Esophagus squamous epithelium (tissue), 5 donors: ENCODE data around the gene MVB12B. TPM values are rescaled to one million over a fixed set of nuclear protein-coding genes. Genes with fewer than 3 reads are reported as not detected.

Source experiments
- DNase-seq: peaks from one replicate; lab custom pipeline; 2025; lab: John Stamatoyannopoulos, UW
- H3K27ac ChIP-seq, 4 donors: fragments of 200-600 bp; sonication (generic); one replicate each; pipeline ENCODE4 v1.5.1; 2016 to 2019; ENCODE audit warnings: mild to moderate bottlenecking in 1 of 4
- H3K27me3 ChIP-seq, 4 donors: fragments of 200-600 bp; sonication (generic); 1 replicate in 3 of 4; 2 replicates in 1 of 4; pipeline versions ENCODE4 v1.5.1 to v1.6.0; 2017 to 2021; ENCODE audit warnings: antibody characterized with exemption in 1 of 4
- H3K36me3 ChIP-seq, 3 donors: fragments of 200-600 bp; sonication (generic); one replicate each; pipeline ENCODE4 v1.5.1; 2016 to 2019
- H3K4me1 ChIP-seq, 3 donors: fragments of 200-600 bp; sonication (generic); one replicate each; pipeline ENCODE4 v1.5.1; 2017 to 2019
- H3K4me3 ChIP-seq, 4 donors: fragments of 200-600 bp; sonication (generic); 1 replicate in 3 of 4; 2 replicates in 1 of 4; pipeline ENCODE4 v1.5.1; 2016 to 2019; ENCODE audit warnings: mild to moderate bottlenecking in 2 of 4, moderate library complexity in 1 of 4
- H3K9me3 ChIP-seq, 3 donors: fragments of 200-600 bp; sonication (generic); one replicate each; pipeline ENCODE4 v1.5.1; 2016 to 2019
- CTCF ChIP-seq, 6 experiments: fragments of 450-650 bp in 4 of 6; fragments of 200-600 bp in 2 of 6; sonication (generic) in 2 of 6; IDR thresholded peaks; one replicate each; pipeline ENCODE4 v1.5.1; 2016 to 2019; ENCODE audit warnings: antibody characterized with exemption in 6 of 6, mild to moderate bottlenecking in 4 of 6, moderate library complexity in 4 of 6
- POLR2A ChIP-seq, 4 donors: fragments of 450-650 bp; IDR thresholded peaks; one replicate each; pipeline ENCODE4 v1.6.1; 2017; ENCODE audit warnings: antibody characterized with exemption in 4 of 4, mild to moderate bottlenecking in 4 of 4, moderate library complexity in 3 of 4
- WGBS, 2 donors: methylation state at CpG; one replicate each; pipeline ENCODE4 v1.1.5; 2018; 5-methylcytosine and 5-hydroxymethylcytosine counted together
- intact Hi-C: fragments of 100-400 bp; cut with DNase I; formaldehyde crosslinking; loops from one replicate; pipeline ENCODE4 v1.15.0; 2022
- total RNA-seq, 4 donors: library from RNA; depleted of rRNA; stranded (reverse); fragments of >200 nt; gene quantifications; one replicate each; pipeline ENCODE4 v1.1.0, GENCODE V29; 2016
- donor health status: DM: yes; HTN: yes; CAD: no.

Gene MVB12B
- total RNA-seq, 4 donors from 2014 or later: 3.2 to 13.2 (median 5.3) TPM

- Histone ChIP-seq H3K27ac (no peak overlapping the region), H3K27me3 (no peaks in the 10 kb centered on the region), H3K36me3 (peaks cover 0 to 9% (median 0%) of the 10 kb centered on the region in 3 donors), H3K4me3 (no peak overlapping the region), H3K9me3 (no peaks in the 10 kb centered on the region), H3K4me1 (peaks cover 0 to 15% (median 0%) of the 10 kb centered on the region in 3 donors)
- TF ChIP-seq POLR2A (IDR thresholded peaks at IDR 0.05): no peak
- no peak for TF ChIP-seq CTCF (IDR thresholded peaks at IDR 0.05)
- no peak for DNase-seq
- intact Hi-C loops: no loop called here
- WGBS, 2 donors: 93 to 97% methylated on average over 2 of the region's 2 CpGs
Observed at GRCh38 chr9:126437701-126438100, 111.1 kb downstream of the MVB12B start.

- intact Hi-C loops: no loop called here
- no peak for DNase-seq
Observed at GRCh38 chr9:126438741-126439401, 112.2 kb downstream of the MVB12B start.

GRCh38 chr9:126439402-126439765 lies 112.8 kb downstream of the MVB12B start:
- H3K4me1 ChIP-seq: peaks cover 0 to 15% (median 0%) of the 10 kb centered on the region in 3 donors
- TF ChIP-seq POLR2A (IDR thresholded peaks at IDR 0.05) (no peak), CTCF (IDR thresholded peaks at IDR 0.05) (no peak)
- no peaks in the 10 kb centered on the region for H3K9me3 ChIP-seq
- no peaks in the 10 kb centered on the region for H3K27me3 ChIP-seq
- intact Hi-C loops: no loop called here
- 53 to 62% methylated on average over 5 of the region's 5 CpGs for WGBS, 2 donors
- H3K27ac ChIP-seq: peak overlapping the region in 1 of 4 donors; percentile 51
- peaks cover 0 to 3% (median 0%) of the 10 kb centered on the region in 3 donors for H3K36me3 ChIP-seq
- no peak overlapping the region for H3K4me3 ChIP-seq
- no peak for DNase-seq

More at GRCh38 chr9:126438741-126439401, 112.2 kb downstream of the MVB12B start:
- 78 to 90% methylated on average over 9 to 11 of the region's 13 CpGs for WGBS, 2 donors
- H3K9me3 ChIP-seq: no peaks in the 10 kb centered on the region
- H3K36me3 ChIP-seq: peaks cover 0 to 3% (median 0%) of the 10 kb centered on the region in 3 donors
- H3K4me1 ChIP-seq: peaks cover 0 to 15% (median 0%) of the 10 kb centered on the region in 3 donors
- peak overlapping the region in 1 of 4 donors; percentile 51 for H3K27ac ChIP-seq
- TF ChIP-seq CTCF (IDR thresholded peaks at IDR 0.05): no peak
- TF ChIP-seq POLR2A (IDR thresholded peaks at IDR 0.05): no peak
- H3K4me3 ChIP-seq: no peak overlapping the region
- no peaks in the 10 kb centered on the region for H3K27me3 ChIP-seq

GRCh38 chr9:126439883-126440653 lies 113.4 kb downstream of the MVB12B start:
- DNase-seq: no peak
- intact Hi-C loops: no loop called here
- H3K36me3 ChIP-seq: peaks cover 0 to 3% (median 0%) of the 10 kb centered on the region in 3 donors
- H3K27ac ChIP-seq: peak overlapping the region in 1 of 4 donors; percentile 45
- H3K4me3 ChIP-seq: no peak overlapping the region
- H3K27me3 ChIP-seq: no peaks in the 10 kb centered on the region
- TF ChIP-seq CTCF (IDR thresholded peaks at IDR 0.05) (no peak), POLR2A (IDR thresholded peaks at IDR 0.05) (no peak)
- H3K9me3 ChIP-seq: no peaks in the 10 kb centered on the region
- H3K4me1 ChIP-seq: peaks cover 0 to 15% (median 0%) of the 10 kb centered on the region in 3 donors
- WGBS, 2 donors: 74 to 79% methylated on average over 14 to 16 of the region's 16 CpGs

GRCh38 chr9:126440940-126441339 lies 114.3 kb downstream of the MVB12B start:
- intact Hi-C loops: no loop called here
- TF ChIP-seq POLR2A (IDR thresholded peaks at IDR 0.05): no peak
- no peak for TF ChIP-seq CTCF (IDR thresholded peaks at IDR 0.05)
- peaks cover 0 to 15% (median 0%) of the 10 kb centered on the region in 3 donors for H3K4me1 ChIP-seq
- no peak for DNase-seq
- H3K27ac ChIP-seq: peak overlapping the region in 1 of 4 donors; percentile 45
- no peaks in the 10 kb centered on the region for H3K27me3 ChIP-seq
- 73 to 74% methylated on average over 11 of the region's 11 CpGs for WGBS, 2 donors
- no peaks in the 10 kb centered on the region for H3K9me3 ChIP-seq
- peaks cover 0 to 3% (median 0%) of the 10 kb centered on the region in 3 donors for H3K36me3 ChIP-seq
- no peak overlapping the region for H3K4me3 ChIP-seq
